Gastrocnemius medialis (tissue), 4 donors: ENCODE results near the gene COQ8B. TPM values are rescaled to one million over a fixed set of nuclear protein-coding genes. Genes with fewer than 3 reads are reported as not detected.
"Not testable (repeated sequence)": the region's sequence is repeated elsewhere in the genome, so short reads cannot be mapped to it uniquely, and the experiment has no call there.

Source experiments
- ATAC-seq, 2 donors: fragments of 150-250 bp; one replicate each; pipeline ENCODE4 v1.9.1; 2016
- DNase-seq, 2 donors: peaks; one replicate each; pipeline ENCODE4 v3.0.0-alpha.2; 2019
- H3K27ac ChIP-seq, 4 donors: fragments of 200-600 bp; sonication (generic); 1 replicate in 1 of 4; 2 replicates in 3 of 4; pipeline ENCODE4 v1.5.1; 2016 to 2018; ENCODE audit warnings: mild to moderate bottlenecking in 2 of 4, moderate library complexity in 1 of 4
- H3K27me3 ChIP-seq, 3 donors: fragments of 200-600 bp; sonication (generic) in 2 of 3; 1 replicate in 1 of 3; 2 replicates in 2 of 3; pipeline versions ENCODE4 v1.5.1 to v1.6.0; 2016 to 2019; ENCODE audit warnings: mild to moderate bottlenecking in 1 of 3, moderate library complexity in 1 of 3
- H3K36me3 ChIP-seq, 2 donors: fragments of 200-600 bp; sonication (generic) in 1 of 2; one replicate each; pipeline ENCODE4 v1.5.1; 2017 to 2018
- H3K4me1 ChIP-seq, 2 donors: fragments of 200-600 bp; sonication (generic) in 1 of 2; one replicate each; pipeline ENCODE4 v1.5.1; 2016 to 2017; ENCODE audit warnings: mild to moderate bottlenecking in 2 of 2
- H3K4me3 ChIP-seq, 4 donors: fragments of 200-600 bp; sonication (generic) in 3 of 4; 1 replicate in 1 of 4; 2 replicates in 3 of 4; pipeline ENCODE4 v1.5.1; 2016 to 2019; ENCODE audit warnings: mild to moderate bottlenecking in 2 of 4
- H3K9me3 ChIP-seq, 3 donors: fragments of 200-600 bp; sonication (generic) in 2 of 3; 1 replicate in 1 of 3; 2 replicates in 2 of 3; pipeline ENCODE4 v1.5.1; 2016 to 2019
- POLR2A ChIP-seq, 2 donors: fragments of 450-650 bp; IDR thresholded peaks; one replicate each; pipeline ENCODE4 v1.6.1; 2017; ENCODE audit warnings: antibody characterized with exemption in 2 of 2, mild to moderate bottlenecking in 2 of 2, moderate library complexity in 2 of 2
- in situ Hi-C, 4 donors: fragments of 200-750 bp; cut with MboI; loops; one replicate each; pipeline versions ENCODE4 v1.15.0 to v1.8.0; 2017; ENCODE audit warnings: low sequenced_read_pairs in 4 of 4
- intact Hi-C: fragments of 100-400 bp; cut with DNase I; formaldehyde crosslinking; loops from one replicate; pipeline ENCODE4 v1.15.1; 2023; ENCODE audit warnings: low total_unique reads
- total RNA-seq, 4 donors: library from RNA; depleted of rRNA; stranded (reverse); fragments of >200 nt; gene quantifications; one replicate each; pipeline versions ENCODE4 v1.1.0 to v1.2.3, GENCODE V29; 2016
- TF ChIP-seq, protein P1 (sequence below), 5 experiments: fragments of 450-650 bp in 3 of 5; fragments of 200-600 bp in 2 of 5; sonication (generic) in 2 of 5; IDR thresholded peaks in 4 of 5; conservative IDR thresholded peaks in 1 of 5; 1 replicate in 4 of 5; 2 replicates in 1 of 5; pipeline ENCODE4 v1.5.1; 2016 to 2019; ENCODE audit warnings: antibody characterized with exemption in 5 of 5, mild to moderate bottlenecking in 3 of 5, moderate library complexity in 3 of 5

COQ8B gene
- total RNA-seq, 4 donors from 2014 or later, result 14.9 to 30.7 (median 20.2) TPM

DNA sequence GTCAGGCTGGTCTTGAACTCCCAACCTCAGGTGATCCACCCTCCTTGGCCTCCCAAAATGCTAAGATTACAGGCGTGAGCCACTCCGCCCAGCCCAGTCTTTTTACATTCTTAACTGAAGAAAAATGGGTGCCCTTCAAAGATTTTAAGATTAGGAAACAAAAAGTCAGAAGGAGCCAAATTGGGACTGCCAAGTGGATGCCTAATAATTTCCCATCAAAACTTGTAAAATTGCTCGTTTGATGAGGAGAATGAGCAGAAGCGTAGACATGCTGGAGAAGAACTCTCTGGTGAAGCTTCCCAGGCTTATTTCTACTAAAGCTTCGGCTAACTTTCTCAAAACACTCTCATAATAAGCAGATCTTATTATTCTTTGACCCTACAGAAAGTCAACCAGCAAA is 57.6 kb downstream of the COQ8B start:
- H3K4me1 ChIP-seq, result peaks cover 6 to 11% of the 10 kb centered on the region in 2 donors
- no peaks in the 10 kb centered on the region for H3K27me3 ChIP-seq
- ATAC-seq (no peak), DNase-seq (no peak)
- no peaks in the 10 kb centered on the region for H3K9me3 ChIP-seq
- no peak overlapping the region for H3K4me3 ChIP-seq
- no peak overlapping the region for H3K27ac ChIP-seq
- intact Hi-C loops, result no loop called here
- in situ Hi-C loops, result loop anchor here (10.0 to 25.0 kb wide), 4 partner anchors 166 to 603 kb away; partner anchors contain the start of gene HNRNPUL1 (in 1 of the 4)
- no peak for TF ChIP-seq POLR2A (IDR thresholded peaks at IDR 0.05)
- TF ChIP-seq, protein P1, sequence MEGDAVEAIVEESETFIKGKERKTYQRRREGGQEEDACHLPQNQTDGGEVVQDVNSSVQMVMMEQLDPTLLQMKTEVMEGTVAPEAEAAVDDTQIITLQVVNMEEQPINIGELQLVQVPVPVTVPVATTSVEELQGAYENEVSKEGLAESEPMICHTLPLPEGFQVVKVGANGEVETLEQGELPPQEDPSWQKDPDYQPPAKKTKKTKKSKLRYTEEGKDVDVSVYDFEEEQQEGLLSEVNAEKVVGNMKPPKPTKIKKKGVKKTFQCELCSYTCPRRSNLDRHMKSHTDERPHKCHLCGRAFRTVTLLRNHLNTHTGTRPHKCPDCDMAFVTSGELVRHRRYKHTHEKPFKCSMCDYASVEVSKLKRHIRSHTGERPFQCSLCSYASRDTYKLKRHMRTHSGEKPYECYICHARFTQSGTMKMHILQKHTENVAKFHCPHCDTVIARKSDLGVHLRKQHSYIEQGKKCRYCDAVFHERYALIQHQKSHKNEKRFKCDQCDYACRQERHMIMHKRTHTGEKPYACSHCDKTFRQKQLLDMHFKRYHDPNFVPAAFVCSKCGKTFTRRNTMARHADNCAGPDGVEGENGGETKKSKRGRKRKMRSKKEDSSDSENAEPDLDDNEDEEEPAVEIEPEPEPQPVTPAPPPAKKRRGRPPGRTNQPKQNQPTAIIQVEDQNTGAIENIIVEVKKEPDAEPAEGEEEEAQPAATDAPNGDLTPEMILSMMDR (IDR thresholded peaks at IDR 0.05 in 4 of 5, conservative IDR thresholded peaks at IDR 0.05 in 1 of 5), result no peak
- no peaks in the 10 kb centered on the region for H3K36me3 ChIP-seq

DNA sequence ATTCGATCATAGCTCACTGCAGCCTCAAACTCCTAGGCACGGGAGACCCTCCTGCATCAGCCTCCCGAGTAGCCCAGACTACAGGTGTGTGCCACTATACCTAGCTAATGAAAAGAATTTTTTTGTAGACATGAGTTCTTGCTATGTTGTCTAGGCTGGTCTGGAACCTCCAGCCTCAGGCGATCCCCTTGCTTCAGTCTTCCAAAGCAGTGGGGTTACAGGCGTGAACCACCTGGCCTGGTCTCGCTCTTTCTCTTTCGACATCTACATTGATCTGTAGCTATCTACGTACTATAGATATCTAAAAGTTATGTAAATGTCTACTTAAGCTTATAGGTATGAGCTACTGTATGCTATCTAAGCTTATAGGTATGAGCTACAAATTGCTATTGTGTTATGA is 58.7 kb downstream of the COQ8B start:
- in situ Hi-C loops, result loop anchor here (10.0 to 25.0 kb wide), 4 partner anchors 167 to 604 kb away; partner anchors contain the start of gene HNRNPUL1 (in 1 of the 4)
- peaks cover 0 to 4% of the 10 kb centered on the region in 2 donors for H3K4me1 ChIP-seq
- intact Hi-C loops, result no loop called here

DNA sequence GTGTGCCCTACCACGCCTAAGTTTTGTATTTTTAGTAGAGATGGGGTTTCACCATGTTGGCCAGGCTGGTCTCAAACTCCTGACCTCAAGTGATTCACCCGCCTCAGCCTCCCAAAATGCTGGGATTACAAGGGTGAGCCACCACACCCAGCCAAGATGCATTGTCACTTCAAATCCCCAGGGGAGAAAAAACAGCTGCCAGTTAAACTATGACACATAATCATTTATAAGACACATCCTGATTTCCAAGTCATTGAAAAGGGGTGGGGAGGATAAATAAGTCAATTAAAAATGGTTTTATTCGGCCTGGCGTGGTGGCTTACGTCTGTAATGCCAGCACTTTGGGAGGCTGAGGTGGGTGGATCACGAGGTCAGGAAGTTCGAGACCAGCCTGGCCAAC is 61.0 kb downstream of the COQ8B start:
- not testable (repeated sequence) for ATAC-seq, DNase-seq
- in situ Hi-C loops, result loop anchor here (10.0 to 25.0 kb wide), 4 partner anchors 169 to 607 kb away; partner anchors contain the start of gene HNRNPUL1 (in 1 of the 4)

More for the DNA sequence above, 58.7 kb downstream of the COQ8B start:
- H3K4me3 ChIP-seq, result no peak overlapping the region
- TF ChIP-seq, protein P1 (IDR thresholded peaks at IDR 0.05 in 4 of 5, conservative IDR thresholded peaks at IDR 0.05 in 1 of 5), result no peak
- TF ChIP-seq POLR2A (IDR thresholded peaks at IDR 0.05), result no peak
- ATAC-seq, result no peak
- no peaks in the 10 kb centered on the region for H3K27me3 ChIP-seq
- no peaks in the 10 kb centered on the region for H3K9me3 ChIP-seq
- no peak for DNase-seq
- H3K27ac ChIP-seq, result no peak overlapping the region
- H3K36me3 ChIP-seq, result no peaks in the 10 kb centered on the region

DNA sequence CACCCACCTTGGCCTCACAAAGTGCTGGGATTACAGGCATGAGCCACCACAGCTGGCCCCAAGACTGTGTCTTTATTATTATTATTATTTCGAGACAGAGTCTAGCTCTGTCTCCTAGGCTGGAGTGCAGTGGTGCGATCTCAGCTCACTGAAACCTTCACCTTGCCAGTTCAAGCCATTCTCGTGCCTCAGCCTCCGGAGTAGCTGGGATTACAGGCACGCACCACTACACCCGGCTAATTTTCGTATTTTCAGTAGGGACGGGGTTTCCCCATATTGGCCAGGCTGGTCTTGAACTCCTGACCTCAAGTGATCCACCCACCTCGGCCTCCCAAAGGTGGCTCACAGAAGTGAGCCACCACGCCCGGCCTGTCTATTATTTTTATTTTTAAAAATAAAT is 64.4 kb downstream of the COQ8B start:
- peaks cover 9 to 14% of the 10 kb centered on the region in 2 donors for H3K4me1 ChIP-seq
- H3K9me3 ChIP-seq, H3K4me3 ChIP-seq, H3K27me3 ChIP-seq, intact Hi-C loops, ATAC-seq, H3K36me3 ChIP-seq, DNase-seq: not testable (repeated sequence)
- in situ Hi-C loops, result loop anchor here (10.0 to 25.0 kb wide), 4 partner anchors 172 to 610 kb away; partner anchors contain the start of gene HNRNPUL1 (in 1 of the 4)
- peak overlapping the region in 3 of 4 donors; percentile 18 to 46 (median 28) for H3K27ac ChIP-seq

More for the DNA sequence above, 61.0 kb downstream of the COQ8B start:
- intact Hi-C loops, H3K36me3 ChIP-seq, H3K4me3 ChIP-seq, H3K27me3 ChIP-seq, H3K27ac ChIP-seq, H3K9me3 ChIP-seq: not testable (repeated sequence)
- H3K4me1 ChIP-seq, result peaks cover 9 to 14% of the 10 kb centered on the region in 2 donors

DNA sequence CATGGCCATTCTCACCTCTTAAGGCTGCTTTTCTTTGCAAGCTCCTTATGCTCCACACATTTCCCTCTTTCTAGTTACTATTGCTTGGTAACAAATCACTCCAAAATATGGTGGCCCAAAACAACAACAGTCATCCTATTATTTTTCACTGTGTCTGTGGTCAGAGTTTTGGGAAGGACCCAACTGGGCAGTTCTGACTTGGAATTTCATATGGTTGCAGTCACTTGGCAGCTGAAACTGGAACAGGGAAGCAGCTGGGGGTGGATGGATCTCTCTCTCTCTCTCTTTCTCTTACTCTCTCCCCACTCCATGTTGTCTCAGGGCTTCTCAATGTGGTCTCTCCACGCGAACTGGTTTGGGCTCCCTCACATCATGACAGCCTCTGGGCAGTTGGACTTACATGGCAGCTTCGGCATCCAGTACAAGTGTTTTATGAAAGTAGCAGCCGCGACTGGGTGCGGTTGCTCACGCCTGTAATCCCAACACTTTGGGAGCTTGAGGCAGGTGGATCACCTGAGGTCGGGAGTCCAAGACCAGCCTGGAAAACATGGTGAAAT is 65.9 kb downstream of the COQ8B start:
- DNase-seq, result peak; percentile 41 to 64
- intact Hi-C loops (no loop called here), in situ Hi-C loops (loop anchor here (10.0 to 25.0 kb wide), 4 partner anchors 174 to 611 kb away; partner anchors contain the start of gene HNRNPUL1 (in 1 of the 4))
- Histone ChIP-seq H3K36me3 (no peaks in the 10 kb centered on the region), H3K27me3 (no peaks in the 10 kb centered on the region), H3K27ac (peak overlapping the region; percentile 19 to 63 (median 54)), H3K4me1 (peaks cover 18 to 20% of the 10 kb centered on the region in 2 donors), H3K9me3 (no peaks in the 10 kb centered on the region), H3K4me3 (no peak overlapping the region)
- no peak for TF ChIP-seq POLR2A (IDR thresholded peaks at IDR 0.05)
- TF ChIP-seq, protein P1 (IDR thresholded peaks at IDR 0.05 in 4 of 5, conservative IDR thresholded peaks at IDR 0.05 in 1 of 5), result no peak
- ATAC-seq, result peak; percentile 53 to 54

DNA sequence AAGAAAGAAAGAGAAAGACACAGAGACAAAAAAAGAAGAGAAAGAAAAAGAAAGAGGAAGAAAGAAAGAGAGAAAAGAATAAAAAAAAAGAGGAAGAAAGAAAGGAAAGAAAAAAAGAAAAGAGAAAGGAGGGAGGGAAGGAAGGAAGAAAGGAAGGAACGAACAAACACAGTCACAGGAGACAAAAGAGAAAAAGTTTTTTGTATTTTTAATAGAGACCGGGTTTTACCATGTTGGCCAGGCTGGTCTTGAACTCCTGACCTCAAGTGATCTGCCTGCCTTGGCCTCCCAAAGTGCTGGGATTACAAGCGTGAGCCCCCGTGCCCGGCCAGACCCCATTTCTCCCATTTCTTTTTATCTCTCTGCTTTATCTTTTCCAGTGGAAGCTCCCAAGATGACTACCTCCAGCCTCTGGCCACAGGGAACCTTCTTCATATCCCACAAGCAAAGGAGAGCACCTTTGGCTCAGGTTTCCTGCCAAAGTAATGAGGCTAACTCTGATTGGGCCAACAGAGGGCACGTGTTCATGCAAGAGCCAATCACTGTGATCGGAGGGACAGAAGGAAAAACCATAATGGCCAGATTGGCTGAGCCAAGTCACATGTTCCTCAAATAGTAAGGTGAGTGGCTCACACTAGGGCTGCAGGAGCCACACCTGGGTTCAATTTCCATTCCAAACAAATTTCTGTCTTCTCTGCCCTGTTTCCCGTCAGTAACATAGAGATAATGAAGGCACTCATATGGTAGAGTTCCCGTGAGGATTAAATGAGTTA is 66.6 kb downstream of the COQ8B start:
- ATAC-seq, H3K36me3 ChIP-seq, H3K4me3 ChIP-seq, DNase-seq, intact Hi-C loops, H3K27me3 ChIP-seq, H3K9me3 ChIP-seq: not testable (repeated sequence)
- peaks cover 18 to 20% of the 10 kb centered on the region in 2 donors for H3K4me1 ChIP-seq
- H3K27ac ChIP-seq, result peak overlapping the region in 3 of 4 donors; percentile 37 to 60 (median 49)
- in situ Hi-C loops, result loop anchor here (10.0 to 25.0 kb wide), 5 partner anchors 175 to 612 kb away; partner anchors contain the start of gene HNRNPUL1 (in 1 of the 4)
